G401 (cell line): Measurements from ENCODE around the gene CSTPP1. TPM values are rescaled to one million over a fixed set of nuclear protein-coding genes. Genes with fewer than 3 reads are reported as not detected.
"Not testable (repeated sequence)": the region's sequence is repeated elsewhere in the genome, so short reads cannot be mapped to it uniquely, and the experiment has no call there.

Experiments
- DNase-seq: peaks from one replicate; pipeline ENCODE4 v3.0.0-alpha.2; 2015; ENCODE audit warnings: low spot score
- in situ Hi-C: cut with HindIII; loops from 2 replicates; pipeline ENCODE4 v1.10.0; 2016; ENCODE audit warnings: low sequenced_read_pairs, mixed read lengths
- total RNA-seq: library from RNA; depleted of rRNA; stranded (reverse); fragments of >200 nt; shearing (Covaris generic); gene quantifications from 2 replicates; pipeline ENCODE4 v1.2.3, GENCODE V29; 2014

The CSTPP1 gene
- total RNA-seq, 1 experiment from 2014 or later: 19.3 TPM

GRCh38 chr11:47107744-47108143, 171.2 kb downstream of the CSTPP1 start:
- in situ Hi-C loops: no loop called here
- no peak for DNase-seq

- in situ Hi-C loops: no loop called here
- no peak for DNase-seq
Observed at GRCh38 chr11:47108214-47108613, 171.7 kb downstream of the CSTPP1 start.

GRCh38 chr11:47109051-47109726, 172.6 kb downstream of the CSTPP1 start:
- in situ Hi-C loops: no loop called here

GRCh38 chr11:47109727-47110246, 173.2 kb downstream of the CSTPP1 start:
- in situ Hi-C loops: no loop called here

More at GRCh38 chr11:47109051-47109726, 172.6 kb downstream of the CSTPP1 start:
- peak; percentile 43 for DNase-seq

GRCh38 chr11:47111318-47111804, 174.8 kb downstream of the CSTPP1 start:
- no peak for DNase-seq
- in situ Hi-C loops: no loop called here

More at GRCh38 chr11:47109727-47110246, 173.2 kb downstream of the CSTPP1 start:
- DNase-seq: no peak

- in situ Hi-C loops, DNase-seq: not testable (repeated sequence)
Observed at GRCh38 chr11:47112941-47113340, 176.4 kb downstream of the CSTPP1 start.

GRCh38 chr11:47118958-47119688, 182.6 kb downstream of the CSTPP1 start:
- in situ Hi-C loops: not testable (repeated sequence)
- DNase-seq: peak; percentile 83

GRCh38 chr11:47121056-47121455, 184.5 kb downstream of the CSTPP1 start:
- in situ Hi-C loops: no loop called here
- no peak for DNase-seq

- in situ Hi-C loops: no loop called here
- no peak for DNase-seq
Observed at GRCh38 chr11:47121731-47122130, 185.2 kb downstream of the CSTPP1 start.

GRCh38 chr11:47123094-47123493, 186.5 kb downstream of the CSTPP1 start:
- DNase-seq: no peak
- in situ Hi-C loops: no loop called here

GRCh38 chr11:47124675-47125074, 188.1 kb downstream of the CSTPP1 start:
- in situ Hi-C loops: no loop called here
- no peak for DNase-seq

- in situ Hi-C loops: no loop called here
Observed at GRCh38 chr11:47125083-47125482, 188.5 kb downstream of the CSTPP1 start.

GRCh38 chr11:47127213-47127612, 190.7 kb downstream of the CSTPP1 start:
- no peak for DNase-seq
- in situ Hi-C loops: no loop called here

More at GRCh38 chr11:47125083-47125482, 188.5 kb downstream of the CSTPP1 start:
- DNase-seq: no peak

GRCh38 chr11:47130543-47130942, 194.0 kb downstream of the CSTPP1 start:
- no peak for DNase-seq
- in situ Hi-C loops: no loop called here

GRCh38 chr11:47131136-47131535, 194.6 kb downstream of the CSTPP1 start:
- in situ Hi-C loops: no loop called here
- DNase-seq: no peak

GRCh38 chr11:47132490-47132889, 195.9 kb downstream of the CSTPP1 start:
- in situ Hi-C loops: no loop called here
- DNase-seq: no peak

GRCh38 chr11:47132981-47133380, 196.4 kb downstream of the CSTPP1 start:
- in situ Hi-C loops: no loop called here
- DNase-seq: no peak

GRCh38 chr11:47136327-47136726, 199.8 kb downstream of the CSTPP1 start:
- in situ Hi-C loops: no loop called here
- DNase-seq: no peak

- in situ Hi-C loops: no loop called here
- peak; percentile 73 for DNase-seq
Observed at GRCh38 chr11:47136921-47137320, 200.4 kb downstream of the CSTPP1 start.

- peak; percentile 61 for DNase-seq
- in situ Hi-C loops: no loop called here
Observed at GRCh38 chr11:47137476-47137875, 200.9 kb downstream of the CSTPP1 start.
